HK-2 (cell line): ENCODE data around the gene RFX7.
"Not testable (repeated sequence)": the region's sequence is repeated elsewhere in the genome, so short reads cannot be mapped to it uniquely, and the experiment has no call there.

Source experiments
- DNase-seq: peaks from one replicate; pipeline ENCODE4 v3.0.0-alpha.2; 2018; ENCODE audit not compliant: unreplicated experiment

The RFX7 gene

DNA sequence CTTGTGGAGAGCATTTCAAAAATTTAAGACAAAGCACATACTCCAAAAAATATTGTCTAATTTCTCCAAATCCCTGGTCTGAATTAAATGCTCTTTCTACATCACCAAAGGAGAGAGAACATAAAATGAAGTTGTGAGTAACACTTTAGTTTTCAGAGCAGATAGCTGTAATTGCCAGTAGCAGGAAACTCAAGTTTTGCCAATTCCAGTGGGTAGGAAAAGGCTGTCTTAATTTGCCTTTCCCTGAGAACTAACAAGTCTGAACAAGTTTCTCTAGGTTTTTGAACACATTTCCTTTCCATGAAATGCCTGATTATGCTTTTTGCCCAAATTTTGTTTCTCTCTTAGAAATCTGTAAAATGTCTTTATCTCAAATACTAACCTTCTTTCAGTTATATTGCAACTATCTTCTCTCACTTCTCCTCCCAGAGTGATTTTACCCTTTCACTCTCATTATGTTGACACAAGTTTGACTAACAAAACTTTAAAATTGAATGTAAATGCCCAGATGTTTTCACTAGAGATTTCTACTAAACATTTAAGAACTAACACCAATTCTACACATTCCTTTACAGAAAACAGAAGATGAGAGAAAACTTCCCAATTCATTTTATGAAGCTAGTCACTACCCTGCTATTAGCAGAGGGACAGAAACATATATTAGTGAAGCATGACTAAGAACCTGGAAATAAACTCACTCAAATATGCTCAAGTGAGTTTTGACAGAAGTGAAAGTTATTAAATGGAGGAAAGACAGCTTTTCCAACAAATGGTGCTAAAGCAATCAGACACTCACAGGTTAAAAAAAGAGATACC is 38.4 kb downstream of the RFX7 start:
- no peak for DNase-seq

DNA sequence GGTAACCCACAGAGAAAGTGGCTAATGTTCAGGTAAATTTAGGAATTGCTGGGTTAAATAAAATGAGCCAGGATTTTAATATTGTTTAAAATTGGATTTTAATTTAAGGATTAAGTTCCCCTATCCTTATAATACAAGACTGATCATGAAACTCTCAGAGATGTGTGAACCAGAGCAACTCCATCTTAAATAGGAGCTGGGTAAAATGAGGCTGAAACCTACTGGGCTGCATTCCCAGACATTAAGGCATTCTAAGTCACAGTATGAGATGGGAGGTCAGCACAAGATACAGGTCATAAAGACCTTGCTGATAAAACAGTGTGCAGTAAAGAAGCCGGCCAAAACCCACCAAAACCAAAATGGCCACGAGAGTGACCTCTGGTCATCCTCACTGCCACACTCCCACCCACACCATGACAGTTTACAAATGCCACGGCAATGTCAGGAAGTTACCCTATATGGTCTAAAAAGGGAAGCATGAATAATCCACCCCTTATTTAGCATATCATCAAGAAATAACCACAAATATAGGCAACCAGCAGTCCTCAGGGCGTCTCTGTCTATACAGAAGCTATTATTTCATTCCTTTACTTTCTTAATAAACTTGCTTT is 40.3 kb downstream of the RFX7 start:
- not testable (repeated sequence) for DNase-seq

DNA sequence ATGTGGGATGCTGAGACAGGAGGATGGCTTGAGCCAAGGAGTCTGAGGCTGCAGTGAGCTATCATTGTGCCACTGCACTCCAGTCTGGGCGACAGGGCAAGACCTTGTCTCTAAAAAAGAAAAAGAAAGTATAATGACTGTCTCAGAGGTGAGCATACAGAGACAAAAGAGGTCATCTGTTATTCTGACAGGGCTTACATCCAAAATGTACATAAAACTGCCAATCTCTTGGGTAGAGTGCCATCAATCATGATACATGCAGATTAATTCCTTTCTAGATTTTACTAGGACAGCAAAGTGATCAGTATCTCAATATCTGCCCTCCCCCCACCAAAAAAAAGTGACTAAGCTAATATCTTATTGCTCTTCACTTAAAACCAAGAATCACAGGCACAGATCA is 41.0 kb downstream of the RFX7 start:
- no peak for DNase-seq

DNA sequence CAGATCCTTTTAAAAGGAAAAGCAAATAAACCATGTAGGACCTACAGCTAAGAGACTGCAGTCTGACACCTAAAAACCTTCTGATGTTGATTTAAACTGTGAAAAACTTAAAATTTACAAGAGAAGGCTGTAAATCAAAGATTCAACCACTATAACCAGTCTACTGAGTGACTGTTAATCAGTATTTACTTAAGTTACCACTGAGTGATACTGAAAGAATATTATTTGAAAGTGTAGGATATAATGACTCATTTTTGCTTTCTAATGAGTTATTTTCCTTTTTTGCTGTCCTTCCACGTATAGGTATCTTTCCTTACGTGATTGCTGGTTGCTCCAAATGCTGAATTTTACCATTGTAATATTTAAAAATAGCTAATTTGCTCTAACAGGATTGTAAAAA is 44.6 kb downstream of the RFX7 start:
- DNase-seq, result no peak

DNA sequence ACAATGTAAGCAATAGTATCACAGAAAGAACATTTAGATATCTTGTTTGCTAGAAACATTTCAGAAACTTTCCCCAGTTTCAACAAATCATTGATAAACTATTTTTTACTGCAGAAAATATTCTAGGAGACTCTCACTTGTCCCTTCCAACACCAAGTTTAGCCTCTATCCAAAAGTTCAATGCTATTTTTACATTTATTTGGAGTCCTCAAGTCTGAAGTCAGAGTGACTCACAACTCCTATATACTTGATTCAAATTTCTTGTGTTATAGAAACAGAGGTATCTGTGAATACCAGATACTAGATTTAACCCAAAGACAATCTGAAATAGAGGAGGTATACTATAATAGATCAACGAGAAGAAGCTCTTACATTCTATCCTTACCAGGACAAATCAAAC is 49.6 kb downstream of the RFX7 start:
- DNase-seq, result no peak

DNA sequence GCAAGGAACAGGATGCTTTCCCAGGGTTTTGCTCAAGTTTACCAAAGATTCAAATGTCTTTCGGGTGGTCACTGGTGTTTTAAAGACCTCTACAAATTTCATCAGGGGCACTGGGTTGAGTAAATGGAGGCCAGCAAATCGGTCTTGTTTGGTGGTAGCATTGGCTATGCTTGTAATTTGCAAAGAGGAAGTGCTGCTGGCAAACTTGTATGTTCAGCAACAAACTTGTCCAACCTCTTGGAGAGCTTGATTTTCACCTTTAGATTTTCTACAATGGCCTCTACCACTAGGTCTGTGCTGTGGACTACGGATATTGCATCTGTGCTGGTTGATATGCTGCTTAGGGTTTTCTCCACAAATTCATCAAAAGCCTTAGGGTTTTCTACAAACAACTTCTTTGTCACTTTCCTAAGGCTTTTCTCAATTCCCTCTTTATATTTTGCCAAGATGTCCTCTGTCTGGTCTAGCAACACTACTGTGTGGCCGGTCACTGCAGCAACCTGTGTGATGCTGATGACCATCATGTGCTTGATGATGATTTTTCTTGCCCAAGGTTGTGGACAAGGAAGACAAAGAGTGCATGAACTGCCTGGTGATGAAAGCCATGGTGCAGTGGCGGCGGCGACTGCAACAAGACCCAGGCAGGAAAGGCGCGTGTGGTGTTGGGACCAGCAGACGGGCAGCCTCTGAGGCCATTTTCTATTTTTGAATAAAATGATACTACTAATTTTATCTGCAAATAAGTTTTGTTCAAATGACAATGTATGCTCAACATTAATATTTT is 50.8 kb downstream of the RFX7 start:
- DNase-seq, result no peak

DNA sequence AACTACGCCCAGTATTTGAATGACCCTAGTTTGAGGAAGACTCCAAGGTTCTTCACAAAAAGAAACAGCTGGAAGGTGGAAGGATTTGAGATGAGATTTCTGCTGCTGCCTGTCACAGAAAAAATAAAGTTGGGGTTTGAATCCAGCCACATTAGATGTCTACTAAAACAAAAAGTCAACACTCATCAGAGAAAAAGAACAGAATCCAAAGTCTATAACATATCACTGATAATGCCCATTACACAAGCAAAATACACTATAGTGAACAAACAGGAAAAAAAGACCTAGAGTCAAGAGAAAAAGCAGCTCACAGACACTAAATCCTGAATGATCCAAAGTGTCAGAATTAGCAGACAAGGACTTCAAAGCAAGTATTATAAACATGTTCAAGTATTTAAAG is 56.0 kb downstream of the RFX7 start:
- no peak for DNase-seq

DNA sequence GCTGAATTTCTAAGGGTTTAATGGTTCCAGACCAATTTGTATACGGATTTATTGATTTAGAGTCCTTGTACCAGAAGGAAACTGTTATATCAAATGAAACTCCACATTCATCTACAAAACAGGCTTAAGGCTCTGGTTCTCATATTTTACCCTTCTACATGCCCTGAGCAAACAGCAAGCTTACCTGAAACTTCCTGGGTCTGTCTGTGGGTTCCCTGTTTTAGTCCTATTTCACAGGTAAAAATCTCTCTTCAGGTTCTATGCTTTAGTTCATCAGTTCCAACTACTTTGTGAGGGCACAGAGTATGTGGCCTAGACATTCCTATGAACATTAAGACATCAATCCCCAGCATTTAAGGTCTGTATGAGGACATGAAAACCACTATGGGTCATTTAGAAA is 57.7 kb downstream of the RFX7 start:
- DNase-seq, result no peak

DNA sequence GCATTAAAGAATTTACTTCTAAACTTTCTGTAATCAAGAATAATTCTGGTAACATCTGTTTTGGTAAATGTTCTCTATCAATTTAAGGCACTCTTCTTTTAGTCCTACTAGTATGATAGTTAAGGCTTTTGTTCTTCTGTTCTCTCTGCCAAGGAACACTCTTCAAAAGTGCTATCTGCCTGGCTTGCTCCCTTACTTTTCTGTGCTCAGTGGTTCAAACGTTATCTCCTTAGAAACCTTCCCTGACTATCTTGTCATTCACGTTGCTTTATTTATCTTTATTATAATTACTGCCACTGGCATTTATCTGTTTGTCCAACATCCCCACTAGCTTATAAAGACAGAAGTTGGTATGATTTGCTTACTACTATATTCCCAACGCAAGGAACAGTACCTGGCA is 59.2 kb downstream of the RFX7 start:
- DNase-seq, result no peak

DNA sequence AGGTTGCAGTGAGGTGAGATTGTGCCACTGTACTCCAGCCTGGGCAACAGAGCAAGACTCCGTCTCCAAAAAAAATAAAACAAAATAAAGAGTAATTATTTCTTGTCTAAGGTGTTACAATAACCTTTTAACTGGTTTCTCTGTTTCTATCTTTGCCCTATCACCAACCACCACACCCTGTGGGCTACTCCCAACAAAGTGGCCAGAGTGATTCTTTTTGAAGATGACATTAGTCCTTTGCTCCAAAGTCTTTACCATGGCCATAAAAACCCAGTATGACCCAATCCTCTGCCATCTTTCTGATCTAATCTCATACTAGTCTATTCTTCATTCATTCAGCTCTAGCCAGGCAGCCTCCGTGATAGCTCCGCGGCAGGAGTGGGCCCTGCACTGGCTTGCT is 62.8 kb downstream of the RFX7 start:
- no peak for DNase-seq

DNA sequence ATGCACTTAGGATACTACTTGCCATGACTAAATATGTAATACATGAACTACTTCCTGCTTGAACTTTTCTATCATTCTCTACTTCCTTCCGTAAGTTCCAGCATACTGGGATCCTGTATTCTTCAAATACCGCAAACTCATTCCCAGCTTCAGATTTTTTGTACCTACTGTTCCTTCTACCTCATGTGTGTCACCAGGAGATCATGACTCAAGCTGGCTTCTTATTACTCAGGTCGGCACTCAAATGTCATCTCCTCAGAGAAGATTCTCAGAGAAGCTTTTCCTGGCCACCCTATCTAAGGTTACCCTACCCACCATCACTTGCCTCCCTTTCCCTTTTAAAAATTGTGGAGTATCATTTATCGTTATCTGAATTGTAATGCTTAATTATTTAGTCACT is 66.7 kb downstream of the RFX7 start:
- DNase-seq, result no peak

DNA sequence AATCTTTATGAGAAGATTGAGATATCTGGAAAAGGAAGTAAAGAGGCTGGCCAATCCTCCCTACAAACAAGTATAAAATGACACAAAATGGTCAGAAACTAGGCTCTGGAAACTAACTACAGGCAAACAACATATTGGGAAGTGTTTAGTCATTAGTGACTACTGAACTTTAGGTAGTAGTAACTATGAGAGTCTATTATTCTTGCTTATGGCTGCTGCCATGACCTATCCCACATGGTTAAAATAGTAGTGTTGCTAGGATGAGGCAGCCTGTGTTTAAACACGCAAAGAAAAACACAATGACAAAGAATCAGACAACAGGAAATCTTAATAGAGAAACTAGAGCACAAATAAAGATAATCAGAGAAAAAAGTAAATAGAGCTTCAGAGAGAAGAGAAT is 67.9 kb downstream of the RFX7 start:
- no peak for DNase-seq

DNA sequence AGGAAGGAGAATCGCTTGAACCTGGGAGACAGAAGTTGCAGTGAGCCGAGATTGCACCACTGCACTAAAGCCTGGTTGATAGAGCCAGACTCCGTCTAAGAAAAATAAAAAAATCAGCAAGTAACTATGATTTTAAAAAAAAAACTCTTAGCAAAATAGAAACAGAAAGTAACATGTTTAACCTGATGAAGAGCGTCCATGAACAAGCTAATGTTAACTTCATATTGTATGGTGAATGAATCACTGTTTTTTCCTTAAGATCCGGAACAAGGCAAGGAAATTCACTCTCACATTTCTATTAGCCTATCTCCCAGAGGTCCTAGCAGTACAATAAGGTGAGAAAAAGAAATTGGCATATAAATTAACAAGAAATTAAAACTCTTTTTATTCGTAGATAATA is 69.0 kb downstream of the RFX7 start:
- DNase-seq, result no peak

DNA sequence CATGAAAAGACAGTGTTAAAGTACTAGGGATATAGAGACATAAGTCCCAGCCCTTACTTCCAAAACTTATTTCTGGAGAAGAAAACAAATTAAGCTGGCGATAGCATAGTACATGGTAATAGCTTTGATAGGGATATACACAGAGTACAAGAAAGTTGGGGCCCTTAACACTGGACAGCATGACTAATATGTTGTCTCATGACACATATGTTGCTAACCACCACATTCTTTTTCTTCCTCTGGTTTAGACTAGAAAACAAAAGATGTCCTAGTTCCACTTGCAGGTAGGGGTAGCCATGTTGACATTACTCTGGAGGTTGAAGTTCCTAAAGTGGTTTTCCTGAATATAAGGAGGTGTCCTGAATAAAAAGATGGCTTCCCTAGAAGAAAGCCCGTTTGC is 75.3 kb downstream of the RFX7 start:
- no peak for DNase-seq

DNA sequence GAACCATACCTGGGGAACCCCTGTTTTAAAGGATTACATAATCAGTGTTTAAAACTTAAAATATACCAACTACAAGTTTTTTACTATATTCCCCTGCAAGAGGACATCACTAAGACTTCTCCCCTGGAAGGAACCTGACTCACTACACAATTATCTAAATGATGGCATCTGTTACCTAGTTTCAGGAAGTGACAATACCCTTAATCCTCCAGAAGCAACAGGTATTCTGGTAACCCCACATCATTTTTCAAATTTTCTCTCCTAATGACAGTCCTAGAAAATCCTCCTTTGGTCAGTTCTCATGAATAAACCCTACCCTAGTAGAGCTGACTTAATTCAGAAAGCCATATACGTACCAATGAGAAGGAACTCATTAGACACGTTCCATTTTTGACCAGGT is 78.4 kb downstream of the RFX7 start:
- no peak for DNase-seq

DNA sequence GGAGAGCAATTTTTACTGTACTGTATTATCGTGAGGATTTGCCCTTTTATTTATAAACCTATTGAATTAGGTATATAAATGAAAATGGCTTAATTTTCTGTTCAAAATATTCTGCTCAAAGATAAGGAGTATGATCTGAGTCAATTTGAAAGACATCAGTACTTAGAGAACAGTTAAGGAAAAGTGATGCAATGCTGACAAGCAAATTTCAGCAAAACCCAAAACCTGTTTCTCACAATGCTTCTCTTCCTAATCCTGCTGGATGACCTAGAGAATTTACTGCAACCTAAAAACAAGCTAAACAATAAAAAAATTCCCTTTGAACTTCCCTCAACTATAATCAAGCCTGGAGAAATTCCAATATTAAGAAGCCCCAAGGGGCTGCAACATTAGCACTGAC is 82.7 kb downstream of the RFX7 start:
- no peak for DNase-seq

DNA sequence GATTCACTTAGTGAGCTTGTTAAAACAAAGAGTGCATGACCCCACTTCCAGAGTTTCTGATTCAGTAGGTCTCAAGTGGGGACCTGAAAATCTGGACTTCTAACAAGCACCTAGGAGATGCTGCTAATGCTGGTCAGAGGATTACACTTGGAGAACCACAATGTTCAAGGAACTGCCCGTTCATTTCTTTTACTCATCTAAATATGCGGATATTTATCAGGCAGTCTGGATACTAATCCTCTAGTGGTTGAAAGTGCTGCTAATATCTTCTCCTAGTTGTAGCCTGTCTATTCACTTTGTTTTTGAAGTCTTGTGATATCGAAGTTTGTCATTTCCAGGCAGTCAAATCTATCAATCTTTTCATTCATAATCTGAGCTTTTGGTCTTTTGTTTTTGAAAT is 86.8 kb downstream of the RFX7 start:
- DNase-seq, result no peak

DNA sequence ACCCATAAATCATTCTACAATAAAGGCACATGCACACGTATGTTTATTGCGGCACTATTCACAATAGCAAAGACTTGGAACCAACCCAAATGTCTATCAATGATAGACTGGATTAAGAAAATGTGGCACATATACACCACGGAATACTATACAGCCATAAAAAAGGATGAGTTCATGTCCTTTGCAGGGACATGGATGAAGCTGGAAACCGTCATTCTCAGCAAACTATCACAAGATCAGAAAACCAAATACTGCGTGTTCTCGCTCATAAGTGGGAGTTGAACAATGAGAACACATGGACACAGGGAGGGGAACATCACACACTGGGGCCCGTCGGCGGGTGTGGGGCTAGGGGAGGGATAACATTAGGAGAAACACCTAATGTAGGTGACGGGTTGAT is 88.4 kb downstream of the RFX7 start:
- DNase-seq, result not testable (repeated sequence)

DNA sequence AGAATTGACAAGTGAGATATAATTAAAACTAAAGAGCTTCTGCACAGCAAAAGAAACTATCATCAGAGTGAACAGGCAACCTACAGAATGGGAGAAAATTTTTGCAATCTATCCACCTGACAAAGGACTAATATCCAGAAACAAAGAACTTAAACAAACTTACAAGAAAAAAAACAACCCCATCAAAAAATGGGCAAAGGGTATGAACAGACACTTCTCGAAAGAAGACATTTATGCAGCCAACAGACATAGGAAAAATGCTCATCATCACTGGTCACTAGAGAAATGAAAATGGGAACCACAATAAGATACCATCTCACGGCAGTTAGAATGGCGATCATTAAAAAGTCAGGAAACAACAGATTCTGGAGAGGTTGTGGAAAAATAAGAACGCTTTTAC is 88.9 kb downstream of the RFX7 start:
- not testable (repeated sequence) for DNase-seq

DNA sequence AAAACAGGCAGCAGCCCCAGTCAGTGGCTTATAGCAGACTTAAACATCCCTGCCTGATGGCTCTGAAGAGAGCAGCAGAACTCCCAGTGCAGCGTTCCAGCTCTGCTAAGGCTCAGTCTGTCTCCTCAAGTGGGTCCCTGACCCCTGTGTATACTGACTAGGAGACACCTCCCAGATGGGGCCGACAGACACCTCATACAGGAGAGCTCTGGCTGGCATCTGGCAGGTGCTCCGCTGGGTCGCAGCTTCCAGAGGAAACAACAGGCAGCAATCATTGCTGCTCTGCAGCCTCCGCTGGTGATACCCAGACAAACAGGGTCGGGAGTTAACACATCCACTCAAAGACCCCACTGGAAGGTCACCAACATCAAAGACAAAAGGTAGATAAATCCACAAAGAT is 93.5 kb downstream of the RFX7 start:
- no peak for DNase-seq

DNA sequence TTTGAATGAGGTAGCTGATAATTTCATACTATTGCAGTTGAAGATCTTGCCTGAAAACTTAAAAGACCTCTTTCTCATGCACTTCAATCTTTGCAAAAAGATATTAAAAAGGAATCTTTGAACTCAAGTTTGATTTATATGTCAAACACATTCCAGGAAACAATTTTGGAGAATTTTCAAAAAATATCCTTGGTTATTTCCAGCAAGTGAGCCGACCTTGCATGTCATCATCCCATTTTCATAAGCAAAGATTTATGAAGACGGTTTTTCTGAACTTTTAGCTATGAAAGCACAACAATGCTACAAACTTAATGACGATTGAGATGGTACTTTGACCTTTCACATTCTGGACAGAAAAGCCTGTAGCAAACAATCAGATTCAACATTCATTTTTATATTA is 95.6 kb downstream of the RFX7 start:
- DNase-seq, result no peak

DNA sequence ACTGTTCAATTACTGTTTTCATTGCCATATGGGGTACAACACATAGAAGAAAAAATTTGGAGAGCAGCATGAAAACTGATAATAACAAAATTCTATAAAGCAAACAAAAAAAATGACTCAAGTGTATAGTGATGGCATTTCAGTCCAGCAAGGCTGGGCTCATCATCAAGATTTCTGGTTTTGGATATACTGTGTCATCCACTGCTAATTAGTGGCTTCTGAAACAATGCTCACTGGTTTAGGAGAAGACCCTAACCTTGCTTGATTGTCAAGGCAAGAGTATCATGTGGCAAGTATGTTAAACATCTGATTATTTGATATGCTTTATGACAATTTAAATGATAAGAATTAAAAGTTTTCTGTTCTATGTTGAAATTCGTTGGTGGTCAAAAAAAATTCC is 96.9 kb downstream of the RFX7 start:
- no peak for DNase-seq

DNA sequence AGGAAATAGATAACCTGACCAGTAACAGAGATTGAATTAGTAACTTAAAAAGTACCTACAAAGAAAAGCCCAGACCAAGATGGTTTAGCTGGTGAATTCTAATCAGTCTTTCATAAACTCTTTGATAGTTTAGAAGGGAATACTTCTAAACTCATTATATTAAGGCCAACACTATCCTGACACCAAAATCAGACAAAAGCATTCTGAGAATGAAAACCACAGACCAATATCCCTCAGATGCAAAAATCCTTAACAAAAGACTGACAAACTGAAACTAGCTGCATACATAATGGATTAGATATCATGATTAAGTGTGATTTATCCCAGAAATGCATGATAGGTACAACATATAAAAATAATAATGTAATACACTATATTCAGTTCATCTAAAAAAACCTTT is 115.6 kb downstream of the RFX7 start:
- DNase-seq, result no peak
